Middle frontal gyrus (tissue), 1 donor: ENCODE results near the gene ASH1L.
"Not testable (repeated sequence)": the region's sequence is repeated elsewhere in the genome, so short reads cannot be mapped to it uniquely, and the experiment has no call there.

Experiments used
- DNase-seq: peaks from one replicate; pipeline ENCODE4 v3.0.0-alpha.2; 2015; ENCODE audit warnings: low spot score; ENCODE audit errors: extremely low spot score

The ASH1L gene

GRCh38 chr1:155307247-155307740, 255.3 kb downstream of the ASH1L start:
- DNase-seq: no peak

DNA sequence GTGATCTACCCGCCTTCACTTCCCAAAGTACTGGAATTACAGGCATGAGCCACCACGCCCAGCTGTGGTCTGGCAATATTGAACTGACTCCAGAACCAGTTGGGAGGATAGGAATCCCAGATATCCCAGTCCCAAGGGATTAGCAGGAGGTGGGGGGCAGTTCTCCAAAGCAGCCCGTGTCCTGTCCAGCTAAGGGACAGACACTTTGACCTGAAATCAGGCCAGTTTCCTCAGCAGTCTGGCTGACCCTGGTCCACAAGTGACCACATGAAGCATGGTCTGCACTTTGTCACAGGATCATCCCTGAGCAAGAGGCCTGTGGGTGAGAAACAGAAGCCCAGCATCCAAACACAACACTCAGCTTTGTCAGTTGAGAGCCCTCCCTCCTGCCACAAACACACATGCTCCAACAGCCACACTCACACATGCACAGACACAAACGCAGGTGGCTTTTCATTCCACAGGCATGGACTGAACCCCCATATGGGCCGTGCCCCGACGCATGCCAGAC, 256.7 kb downstream of the ASH1L start:
- no peak for DNase-seq

- no peak for DNase-seq
Measured at GRCh38 chr1:155304558-155305063, 258.0 kb downstream of the ASH1L start.

GRCh38 chr1:155301342-155301841, 261.2 kb downstream of the ASH1L start, which contains the start of gene PKLR:
TSS of gene PKLR (minus strand) at chr1:155301438. CDS start at chr1:155301395, 43 bp downstream.
- DNase-seq: no peak

DNA sequence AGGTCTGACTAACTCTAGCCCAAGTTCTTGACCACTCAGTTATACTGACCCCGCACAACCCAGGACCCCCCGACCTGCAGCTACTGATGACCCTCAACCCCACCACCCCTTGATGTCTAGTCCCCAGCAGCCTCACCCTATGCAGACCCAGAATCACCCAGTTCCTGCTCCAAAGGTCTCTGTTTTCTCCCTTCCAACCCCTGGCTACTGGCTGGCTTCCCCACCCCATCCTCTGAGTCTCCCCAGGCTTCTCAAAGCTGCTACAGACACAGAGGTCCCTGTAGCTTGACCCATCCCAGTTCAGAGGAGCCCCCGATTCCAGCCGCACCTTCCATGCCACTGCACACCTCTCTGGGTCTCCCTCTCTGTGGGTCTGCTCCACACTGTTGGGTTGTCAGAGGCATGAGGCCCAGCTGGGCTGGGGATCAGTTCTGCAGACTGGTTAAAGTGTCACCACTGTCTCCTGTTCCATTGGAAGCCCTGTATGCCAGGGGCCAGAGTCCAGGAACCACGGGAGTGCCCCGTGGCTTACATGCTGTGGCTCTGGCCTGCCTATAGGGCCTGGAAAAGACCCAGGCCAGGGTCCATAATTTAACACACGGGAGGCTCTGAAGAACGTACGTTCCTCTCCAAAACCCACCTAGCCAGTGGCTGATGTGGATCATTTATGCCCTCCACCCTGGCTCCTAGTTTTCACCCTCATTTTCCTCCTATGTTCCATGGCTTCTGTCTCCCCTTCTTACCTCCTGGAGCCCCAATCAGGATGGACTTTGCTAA, 261.9 kb downstream of the ASH1L start:
- DNase-seq: no peak

DNA sequence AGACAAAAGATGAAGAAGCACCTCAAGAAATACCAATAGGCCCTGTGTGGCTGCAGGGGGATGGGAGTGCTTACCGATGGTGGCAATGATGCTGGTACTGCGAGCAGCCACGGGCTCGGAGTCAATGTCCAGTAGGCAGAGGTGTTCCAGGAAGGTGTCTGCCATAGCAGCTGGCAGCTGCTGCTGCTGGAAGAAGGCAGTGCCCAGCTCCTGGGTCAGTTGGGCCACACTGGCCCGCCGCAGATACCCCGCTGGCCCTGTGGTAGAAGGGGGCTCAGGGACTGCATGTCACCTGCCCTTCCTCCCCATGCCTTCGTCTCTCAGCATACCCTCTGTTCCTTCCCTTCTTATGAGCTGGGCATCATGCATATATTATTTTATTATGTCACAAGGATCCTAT, 262.6 kb downstream of the ASH1L start:
- no peak for DNase-seq

- DNase-seq: no peak
Measured at GRCh38 chr1:155297384-155297783, 265.2 kb downstream of the ASH1L start.

GRCh38 chr1:155296661-155297060, 265.9 kb downstream of the ASH1L start:
- no peak for DNase-seq

DNA sequence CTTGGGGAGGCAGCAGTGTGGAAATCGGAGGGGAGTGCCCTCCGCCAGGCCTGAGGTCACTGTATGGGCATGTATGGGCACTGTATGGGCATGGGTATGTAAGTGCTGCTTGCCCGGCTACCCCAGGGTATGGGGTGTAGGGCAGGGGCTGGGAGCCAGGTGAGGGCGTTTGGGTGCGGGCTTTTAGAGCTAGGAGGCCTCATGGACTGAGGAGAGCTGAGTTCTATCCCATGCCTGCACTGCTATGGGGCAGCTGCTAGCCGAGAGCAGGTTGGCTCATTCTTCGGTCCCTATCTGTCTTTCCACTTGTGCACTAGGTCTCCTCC, 266.7 kb downstream of the ASH1L start:
- DNase-seq: no peak

DNA sequence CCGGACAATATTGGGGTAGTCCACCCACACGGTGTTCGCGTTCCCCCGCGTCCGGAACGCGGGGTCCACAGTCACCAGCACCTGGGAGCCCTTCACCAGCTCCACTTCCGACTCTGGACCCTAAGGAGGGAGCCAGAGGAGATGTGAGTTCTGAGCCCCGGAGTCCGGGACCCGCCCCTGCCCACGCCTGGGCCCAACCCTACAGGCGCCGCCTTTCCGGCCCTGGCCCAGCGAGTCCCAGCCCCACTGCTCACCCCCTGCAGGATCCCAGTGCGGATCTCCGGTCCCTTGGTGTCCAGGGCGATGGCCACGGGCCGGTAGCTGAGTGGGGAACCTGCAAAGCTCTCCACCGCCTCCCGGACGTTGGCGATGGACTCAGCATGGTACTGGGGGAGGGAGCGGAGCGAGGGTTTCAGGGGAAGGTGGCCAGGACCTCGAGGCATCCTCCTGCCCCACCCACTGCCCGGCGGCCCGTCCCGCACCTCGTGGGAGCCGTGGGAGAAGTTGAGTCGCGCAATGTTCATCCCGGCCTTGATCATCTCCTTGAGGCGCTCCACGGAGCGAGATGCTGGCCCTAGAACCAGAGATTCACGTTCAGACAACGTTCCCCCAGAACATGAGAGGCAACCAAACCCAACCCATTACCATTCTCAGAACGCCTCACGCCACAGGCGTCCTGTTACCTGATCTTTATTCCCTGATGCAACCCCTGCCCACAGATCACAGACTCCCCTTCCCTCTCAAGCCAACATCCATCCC, 267.2 kb downstream of the ASH1L start:
- no peak for DNase-seq

DNA sequence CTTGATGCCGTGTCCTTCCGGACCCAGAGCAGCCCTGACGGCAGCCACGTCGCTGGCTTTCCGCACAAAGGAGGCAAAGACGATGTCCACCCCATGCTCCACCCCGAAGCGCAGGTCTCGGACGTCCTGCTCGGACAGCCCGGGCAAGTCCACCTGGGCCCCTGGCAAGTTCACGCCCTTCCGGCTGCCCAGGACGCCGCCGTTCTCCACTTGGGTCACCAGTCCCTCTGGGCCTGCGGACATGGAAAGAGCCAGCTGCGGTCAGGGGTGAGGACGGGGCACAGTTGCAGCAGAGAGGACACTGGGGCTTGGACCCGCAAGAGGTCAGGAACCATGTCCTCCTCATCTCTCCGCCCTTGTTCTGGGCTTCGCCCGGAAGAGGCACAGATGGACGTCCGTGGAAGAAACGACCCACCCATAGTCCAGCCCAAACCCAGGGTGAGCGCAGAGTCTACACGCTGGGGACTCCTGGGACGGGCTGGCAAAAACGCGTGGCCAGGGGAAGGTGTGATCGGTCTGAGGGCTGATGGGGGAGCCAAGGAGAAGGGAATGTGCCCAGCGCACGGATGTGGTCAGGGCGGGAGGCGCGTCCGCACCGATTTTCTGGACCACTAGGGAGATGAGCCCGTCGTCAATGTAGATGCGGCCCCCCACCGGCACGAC, 268.0 kb downstream of the ASH1L start:
- DNase-seq: no peak

- DNase-seq: no peak
Measured at GRCh38 chr1:155293086-155293749, 269.4 kb downstream of the ASH1L start.

- not testable (repeated sequence) for DNase-seq
Measured at GRCh38 chr1:155291006-155291405, 271.6 kb downstream of the ASH1L start.

GRCh38 chr1:155287987-155288543, 274.5 kb downstream of the ASH1L start:
- DNase-seq: no peak

DNA sequence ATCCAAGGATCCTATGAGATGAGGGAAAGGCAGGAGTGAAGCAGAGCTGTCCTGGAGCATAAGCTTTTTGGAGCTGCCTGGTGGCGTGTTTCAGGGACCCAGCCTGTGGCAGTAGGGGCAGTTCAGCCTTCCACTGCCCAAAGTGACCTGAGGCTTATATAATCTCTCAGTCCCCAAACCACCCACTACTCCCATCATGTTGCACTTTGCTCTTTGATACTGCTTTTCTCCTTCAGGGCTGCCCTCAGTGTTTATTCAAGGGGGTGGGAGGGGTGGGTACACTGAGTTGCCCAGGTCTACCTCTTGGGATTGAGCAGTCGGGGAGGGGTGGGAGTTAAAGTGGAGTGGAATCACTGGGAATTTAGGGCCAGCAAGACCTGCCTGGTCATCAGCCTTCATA, 276.1 kb downstream of the ASH1L start:
- DNase-seq: no peak

GRCh38 chr1:155285631-155286044, 277.0 kb downstream of the ASH1L start:
- DNase-seq: no peak
